Neutrophil (primary cell): ENCODE measurements around the gene HRH2.

Source experiments
- H3K27ac ChIP-seq: fragments of 200-600 bp; sonication (generic); 2 replicates; pipeline ENCODE4 v1.5.1; 2016; ENCODE audit warnings: mild to moderate bottlenecking, moderate library complexity
- H3K27me3 ChIP-seq: fragments of 200-600 bp; sonication (generic); 2 replicates; pipeline ENCODE4 v1.6.0; 2016; ENCODE audit warnings: mild to moderate bottlenecking
- H3K36me3 ChIP-seq: fragments of 200-600 bp; sonication (generic); 2 replicates; pipeline ENCODE4 v1.5.1; 2017
- H3K4me1 ChIP-seq, 2 experiments: fragments of 200-600 bp in 1 of 2; sonication (generic) in 1 of 2; 1 replicate in 1 of 2; 2 replicates in 1 of 2; pipeline versions ENCODE4 v1.5.1 to v1.6.1; 2013 to 2016; ENCODE audit warnings: low read depth in 1 of 2, low read length in 1 of 2, mild to moderate bottlenecking in 1 of 2, moderate library complexity in 1 of 2; ENCODE audit not compliant: control insufficient read depth in 1 of 2, insufficient read depth in 1 of 2
- H3K4me3 ChIP-seq, 2 experiments: fragments of 200-600 bp in 1 of 2; sonication (generic) in 1 of 2; 1 replicate in 1 of 2; 2 replicates in 1 of 2; pipeline ENCODE4 v1.5.1; 2013 to 2016; ENCODE audit warnings: low read depth in 1 of 2, low read length in 1 of 2, mild to moderate bottlenecking in 1 of 2, moderate library complexity in 1 of 2
- H3K9me3 ChIP-seq: fragments of 200-600 bp; sonication (generic); 2 replicates; pipeline ENCODE4 v1.5.1; 2016
- TF ChIP-seq, protein P1 (sequence below): fragments of 200-600 bp; sonication (generic); IDR thresholded peaks from 2 replicates; pipeline ENCODE4 v1.5.1; 2016; ENCODE audit warnings: antibody characterized with exemption

HRH2 gene

GRCh38 chr5:175623088-175623487 lies 34.8 kb upstream of the HRH2 start:
- H3K36me3 ChIP-seq, result no peaks in the 10 kb centered on the region
- H3K4me1 ChIP-seq, result peaks cover 22 to 23% of the 10 kb centered on the region in 2 experiments
- TF ChIP-seq, protein P1, sequence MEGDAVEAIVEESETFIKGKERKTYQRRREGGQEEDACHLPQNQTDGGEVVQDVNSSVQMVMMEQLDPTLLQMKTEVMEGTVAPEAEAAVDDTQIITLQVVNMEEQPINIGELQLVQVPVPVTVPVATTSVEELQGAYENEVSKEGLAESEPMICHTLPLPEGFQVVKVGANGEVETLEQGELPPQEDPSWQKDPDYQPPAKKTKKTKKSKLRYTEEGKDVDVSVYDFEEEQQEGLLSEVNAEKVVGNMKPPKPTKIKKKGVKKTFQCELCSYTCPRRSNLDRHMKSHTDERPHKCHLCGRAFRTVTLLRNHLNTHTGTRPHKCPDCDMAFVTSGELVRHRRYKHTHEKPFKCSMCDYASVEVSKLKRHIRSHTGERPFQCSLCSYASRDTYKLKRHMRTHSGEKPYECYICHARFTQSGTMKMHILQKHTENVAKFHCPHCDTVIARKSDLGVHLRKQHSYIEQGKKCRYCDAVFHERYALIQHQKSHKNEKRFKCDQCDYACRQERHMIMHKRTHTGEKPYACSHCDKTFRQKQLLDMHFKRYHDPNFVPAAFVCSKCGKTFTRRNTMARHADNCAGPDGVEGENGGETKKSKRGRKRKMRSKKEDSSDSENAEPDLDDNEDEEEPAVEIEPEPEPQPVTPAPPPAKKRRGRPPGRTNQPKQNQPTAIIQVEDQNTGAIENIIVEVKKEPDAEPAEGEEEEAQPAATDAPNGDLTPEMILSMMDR, result no peak
- H3K27ac ChIP-seq, result no peak overlapping the region
- H3K9me3 ChIP-seq, result no peaks in the 10 kb centered on the region
- no peak overlapping the region for H3K4me3 ChIP-seq
- H3K27me3 ChIP-seq, result no peaks in the 10 kb centered on the region

GRCh38 chr5:175624316-175624715 lies 33.6 kb upstream of the HRH2 start:
- peaks cover 10 to 11% of the 10 kb centered on the region in 2 experiments for H3K4me1 ChIP-seq
- no peaks in the 10 kb centered on the region for H3K27me3 ChIP-seq
- H3K36me3 ChIP-seq, result no peaks in the 10 kb centered on the region
- TF ChIP-seq, protein P1, result no peak
- H3K4me3 ChIP-seq, result no peak overlapping the region
- no peaks in the 10 kb centered on the region for H3K9me3 ChIP-seq
- H3K27ac ChIP-seq, result no peak overlapping the region

DNA sequence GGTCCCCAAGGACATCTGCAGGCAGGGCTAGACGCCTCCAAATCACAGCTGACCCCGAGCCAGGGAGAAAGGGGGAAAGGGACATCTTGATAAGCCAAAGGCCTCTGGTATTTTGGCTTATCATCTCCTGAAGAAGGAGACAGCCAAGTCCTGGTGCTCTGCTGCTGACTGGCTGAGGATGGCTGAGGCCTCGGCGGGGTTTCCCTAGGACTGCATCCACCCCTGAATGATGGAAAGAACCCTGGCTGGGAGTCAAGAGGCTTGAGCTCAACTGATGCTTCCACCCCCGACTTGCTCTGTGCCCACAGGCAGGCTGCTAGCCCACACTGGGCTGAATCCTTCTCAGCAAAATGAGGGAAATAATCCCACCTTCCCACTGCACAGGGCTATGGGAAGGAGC lies 30.9 kb upstream of the HRH2 start:
- no peaks in the 10 kb centered on the region for H3K4me1 ChIP-seq
- H3K27ac ChIP-seq, result no peak overlapping the region
- H3K36me3 ChIP-seq, result no peaks in the 10 kb centered on the region
- H3K27me3 ChIP-seq, result no peaks in the 10 kb centered on the region
- no peak overlapping the region for H3K4me3 ChIP-seq
- no peaks in the 10 kb centered on the region for H3K9me3 ChIP-seq
- TF ChIP-seq, protein P1, result no peak

DNA sequence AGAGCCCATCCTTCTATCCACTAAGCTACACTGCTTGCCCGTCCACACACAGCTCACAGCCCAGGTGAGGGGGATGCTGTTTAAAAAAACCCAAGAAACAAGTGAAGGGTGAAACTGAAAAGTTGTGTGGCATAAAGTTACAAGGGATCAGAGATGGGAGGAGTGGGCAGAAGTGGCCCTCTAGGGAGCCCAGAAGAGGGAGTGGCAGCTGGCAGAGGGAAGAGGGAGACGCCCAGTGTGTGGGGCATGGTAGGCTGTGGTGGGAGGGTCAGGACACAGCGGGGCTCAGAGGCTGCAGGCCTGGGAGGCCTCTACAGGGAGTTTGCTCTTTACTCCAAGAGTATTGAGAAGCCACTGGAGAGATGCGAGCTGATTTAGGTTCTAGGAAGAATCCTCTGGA lies 30.1 kb upstream of the HRH2 start:
- Histone ChIP-seq H3K36me3 (no peaks in the 10 kb centered on the region), H3K4me1 (peaks cover under 1 to 1% of the 10 kb centered on the region in 2 experiments), H3K4me3 (no peak overlapping the region), H3K27me3 (no peaks in the 10 kb centered on the region), H3K27ac (no peak overlapping the region), H3K9me3 (no peaks in the 10 kb centered on the region)
- TF ChIP-seq, protein P1, result no peak

GRCh38 chr5:175628668-175629067 lies 29.2 kb upstream of the HRH2 start:
- H3K27ac ChIP-seq, result no peak overlapping the region
- no peaks in the 10 kb centered on the region for H3K9me3 ChIP-seq
- no peaks in the 10 kb centered on the region for H3K27me3 ChIP-seq
- TF ChIP-seq, protein P1, result no peak
- no peak overlapping the region for H3K4me3 ChIP-seq
- H3K4me1 ChIP-seq, result peaks cover 5 to 8% of the 10 kb centered on the region in 2 experiments
- H3K36me3 ChIP-seq, result no peaks in the 10 kb centered on the region

DNA sequence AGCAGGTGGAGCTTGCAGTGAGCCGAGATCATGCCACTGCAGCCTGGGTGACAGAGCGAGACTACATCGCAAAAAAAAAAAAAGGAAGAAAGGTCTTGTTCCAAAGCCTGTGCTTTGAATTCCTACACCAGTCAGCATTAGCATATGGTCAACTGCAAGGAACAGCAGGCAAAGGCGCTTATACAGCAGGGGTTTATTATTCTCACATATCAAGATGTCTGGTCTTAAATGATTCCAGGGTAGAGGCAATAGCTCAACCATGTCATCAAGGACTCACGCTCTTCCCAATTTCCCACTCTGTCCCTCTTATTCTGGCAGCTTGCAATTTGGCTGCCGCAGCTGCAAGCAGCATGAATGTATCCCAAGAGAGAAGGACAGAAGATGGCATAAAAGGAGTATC lies 28.6 kb upstream of the HRH2 start:
- Histone ChIP-seq H3K27me3 (no peaks in the 10 kb centered on the region), H3K27ac (no peak overlapping the region), H3K9me3 (no peaks in the 10 kb centered on the region), H3K36me3 (no peaks in the 10 kb centered on the region), H3K4me1 (peaks cover 5 to 8% of the 10 kb centered on the region in 2 experiments), H3K4me3 (no peak overlapping the region)
- TF ChIP-seq, protein P1, result no peak
